ENCODE results near the gene ERBB4.
"Not testable (repeated sequence)": the region's sequence is repeated elsewhere in the genome, so short reads cannot be mapped to it uniquely, and the experiment has no call there.

Gene ERBB4

GRCh38 chr2:212195626-212196025 lies 343.0 kb downstream of the ERBB4 start:
- no peak overlapping the region for H3K4me3 ChIP-seq (ENCODE audit: low read depth, low read length)
- TF ChIP-seq CTCF (IDR thresholded peaks at IDR 0.05; ENCODE audit: low read depth, low read length): no peak
- no peaks in the 10 kb centered on the region for H3K4me1 ChIP-seq
- no peak for DNase-seq
- no peaks in the 10 kb centered on the region for H3K27me3 ChIP-seq
- no peaks in the 10 kb centered on the region for H3K36me3 ChIP-seq
- H3K9me3 ChIP-seq: no peaks in the 10 kb centered on the region; the same call in 1 of the 2 replicates

- no peaks in the 10 kb centered on the region for H3K27me3 ChIP-seq
- no peak overlapping the region for H3K4me3 ChIP-seq (ENCODE audit: low read depth, low read length)
- H3K36me3 ChIP-seq: no peaks in the 10 kb centered on the region
- no peaks in the 10 kb centered on the region for H3K4me1 ChIP-seq
- no peaks in the 10 kb centered on the region; the same call in 1 of the 2 replicates for H3K9me3 ChIP-seq
- no peak for DNase-seq
- TF ChIP-seq CTCF (IDR thresholded peaks at IDR 0.05; ENCODE audit: low read depth, low read length): no peak
Measured at GRCh38 chr2:212194396-212194795, 344.2 kb downstream of the ERBB4 start.

GRCh38 chr2:212193803-212194202 lies 344.8 kb downstream of the ERBB4 start:
- H3K4me3 ChIP-seq (ENCODE audit: low read depth, low read length): no peak overlapping the region
- no peak for TF ChIP-seq CTCF (IDR thresholded peaks at IDR 0.05; ENCODE audit: low read depth, low read length)
- no peaks in the 10 kb centered on the region for H3K4me1 ChIP-seq
- H3K36me3 ChIP-seq: no peaks in the 10 kb centered on the region
- DNase-seq: no peak
- H3K27me3 ChIP-seq: no peaks in the 10 kb centered on the region
- no peaks in the 10 kb centered on the region; the same call in 1 of the 2 replicates for H3K9me3 ChIP-seq

GRCh38 chr2:212193056-212193455 lies 345.5 kb downstream of the ERBB4 start:
- DNase-seq: no peak
- Histone ChIP-seq H3K9me3 (no peaks in the 10 kb centered on the region; the same call in 1 of the 2 replicates), H3K4me3 (ENCODE audit: low read depth, low read length) (no peak overlapping the region), H3K27me3 (no peaks in the 10 kb centered on the region), H3K36me3 (no peaks in the 10 kb centered on the region), H3K4me1 (no peaks in the 10 kb centered on the region)
- TF ChIP-seq CTCF (IDR thresholded peaks at IDR 0.05; ENCODE audit: low read depth, low read length): no peak

- H3K36me3 ChIP-seq; DNase-seq; H3K27me3 ChIP-seq; H3K4me1 ChIP-seq; H3K4me3 ChIP-seq (ENCODE audit: low read depth, low read length); H3K9me3 ChIP-seq: not testable (repeated sequence)
Measured at GRCh38 chr2:212191438-212191837, 347.2 kb downstream of the ERBB4 start.

GRCh38 chr2:212186166-212186565 lies 352.4 kb downstream of the ERBB4 start:
- DNase-seq: no peak
- H3K36me3 ChIP-seq: no peaks in the 10 kb centered on the region
- H3K27me3 ChIP-seq: no peaks in the 10 kb centered on the region
- TF ChIP-seq CTCF (IDR thresholded peaks at IDR 0.05; ENCODE audit: low read depth, low read length): no peak
- H3K4me3 ChIP-seq (ENCODE audit: low read depth, low read length): no peak overlapping the region
- no peaks in the 10 kb centered on the region for H3K9me3 ChIP-seq
- no peaks in the 10 kb centered on the region; the same call in 1 of the 2 replicates for H3K4me1 ChIP-seq

GRCh38 chr2:212181646-212182045 lies 357.0 kb downstream of the ERBB4 start:
- H3K4me1 ChIP-seq: peaks cover 2% of the 10 kb centered on the region; the same call in 1 of the 2 replicates
- H3K36me3 ChIP-seq: no peaks in the 10 kb centered on the region
- TF ChIP-seq CTCF (IDR thresholded peaks at IDR 0.05; ENCODE audit: low read depth, low read length): no peak
- H3K27me3 ChIP-seq: no peaks in the 10 kb centered on the region
- H3K4me3 ChIP-seq (ENCODE audit: low read depth, low read length): no peak overlapping the region
- H3K9me3 ChIP-seq: no peaks in the 10 kb centered on the region
- DNase-seq: no peak
